Measurements from ENCODE around the gene PKP1.

Gene PKP1

GRCh38 chr1:201313086-201313485 is 29.8 kb downstream of the PKP1 start:
- no peak overlapping the region for H3K27ac ChIP-seq

GRCh38 chr1:201316556-201316955 is 33.2 kb downstream of the PKP1 start:
- no peak overlapping the region for H3K27ac ChIP-seq
- no peak for TF ChIP-seq CTCF (IDR thresholded peaks at IDR 0.05)
- no peak for TF ChIP-seq ZFX (IDR thresholded peaks at IDR 0.05; ENCODE audit: borderline replicate concordance)

More at GRCh38 chr1:201313086-201313485, 29.8 kb downstream of the PKP1 start:
- no peak for TF ChIP-seq CTCF (IDR thresholded peaks at IDR 0.05)
- no peak for TF ChIP-seq ZFX (IDR thresholded peaks at IDR 0.05; ENCODE audit: borderline replicate concordance)

- no peak for TF ChIP-seq CTCF (IDR thresholded peaks at IDR 0.05)
- no peak for TF ChIP-seq ZFX (IDR thresholded peaks at IDR 0.05; ENCODE audit: borderline replicate concordance)
- H3K27ac ChIP-seq, result no peak overlapping the region
Measured at GRCh38 chr1:201317551-201317950, 34.2 kb downstream of the PKP1 start.

GRCh38 chr1:201318504-201319340 is 35.4 kb downstream of the PKP1 start:
- H3K27ac ChIP-seq, result no peak overlapping the region
- TF ChIP-seq CTCF (IDR thresholded peaks at IDR 0.05), result no peak
- no peak for TF ChIP-seq ZFX (IDR thresholded peaks at IDR 0.05; ENCODE audit: borderline replicate concordance)

- H3K27ac ChIP-seq, result no peak overlapping the region
- no peak for TF ChIP-seq CTCF (IDR thresholded peaks at IDR 0.05)
- TF ChIP-seq ZFX (IDR thresholded peaks at IDR 0.05; ENCODE audit: borderline replicate concordance), result no peak
Measured at GRCh38 chr1:201319631-201320030, 36.3 kb downstream of the PKP1 start.

- no peak for TF ChIP-seq CTCF (IDR thresholded peaks at IDR 0.05)
- TF ChIP-seq ZFX (IDR thresholded peaks at IDR 0.05; ENCODE audit: borderline replicate concordance), result no peak
Measured at GRCh38 chr1:201320168-201320788, 37.0 kb downstream of the PKP1 start.

GRCh38 chr1:201321826-201322390 is 38.6 kb downstream of the PKP1 start:
- no peak overlapping the region for H3K27ac ChIP-seq
- TF ChIP-seq ZFX (IDR thresholded peaks at IDR 0.05; ENCODE audit: borderline replicate concordance) (no peak), CTCF (IDR thresholded peaks at IDR 0.05) (no peak)

More at GRCh38 chr1:201320168-201320788, 37.0 kb downstream of the PKP1 start:
- no peak overlapping the region for H3K27ac ChIP-seq

All from 22Rv1 (cell line).